ENCODE data around the gene BUB1B. TPM values are rescaled to one million over a fixed set of nuclear protein-coding genes. Genes with fewer than 3 reads are reported as not detected.
A peak's percentile ranks its signal among the peaks of the same experiment; 100 is the strongest.
"Not testable (repeated sequence)": the region's sequence is repeated elsewhere in the genome, so short reads cannot be mapped to it uniquely, and the experiment has no call there.

Gene BUB1B
- polyA plus RNA-seq, 4 donors, result 23.1 to 35.9 (median 31.7) TPM

GRCh38 chr15:40136470-40137302 lies 24.2 kb upstream of the BUB1B start:
- DNase-seq (ENCODE audit: low read depth in 4 of 4, low spot score in 2 of 4), result no peak

GRCh38 chr15:40137303-40138200 lies 23.3 kb upstream of the BUB1B start:
- no peak for DNase-seq (ENCODE audit: low read depth in 4 of 4, low spot score in 2 of 4)

- not testable (repeated sequence) for DNase-seq (ENCODE audit: low read depth in 4 of 4, low spot score in 2 of 4)
Measured at GRCh38 chr15:40138201-40138570, 22.7 kb upstream of the BUB1B start.

- no peak for DNase-seq (ENCODE audit: low read depth in 4 of 4, low spot score in 2 of 4)
Measured at GRCh38 chr15:40142428-40142827, 18.4 kb upstream of the BUB1B start.

- no peak for DNase-seq (ENCODE audit: low read depth in 4 of 4, low spot score in 2 of 4)
Measured at GRCh38 chr15:40146037-40146436, 14.8 kb upstream of the BUB1B start.

- DNase-seq (ENCODE audit: low read depth in 4 of 4, low spot score in 2 of 4), result no peak
Measured at GRCh38 chr15:40149339-40149738, 11.5 kb upstream of the BUB1B start.

- no peak for DNase-seq (ENCODE audit: low read depth in 4 of 4, low spot score in 2 of 4)
Measured at GRCh38 chr15:40150163-40150925, 10.5 kb upstream of the BUB1B start.

- no peak for DNase-seq (ENCODE audit: low read depth in 4 of 4, low spot score in 2 of 4)
Measured at GRCh38 chr15:40151499-40151898, 9.4 kb upstream of the BUB1B start.

GRCh38 chr15:40151991-40152390 lies 8.9 kb upstream of the BUB1B start:
- no peak for DNase-seq (ENCODE audit: low read depth in 4 of 4, low spot score in 2 of 4)

- not testable (repeated sequence) for DNase-seq (ENCODE audit: low read depth in 4 of 4, low spot score in 2 of 4)
Measured at GRCh38 chr15:40154821-40155220, 6.0 kb upstream of the BUB1B start.

GRCh38 chr15:40155270-40155910 lies 5.5 kb upstream of the BUB1B start:
- peak in 2 of 4 donors; percentile 33 to 36 for DNase-seq (ENCODE audit: low read depth in 4 of 4, low spot score in 2 of 4)

- DNase-seq (ENCODE audit: low read depth in 4 of 4, low spot score in 2 of 4), result no peak
Measured at GRCh38 chr15:40157778-40158447, 3.0 kb upstream of the BUB1B start.

GRCh38 chr15:40160021-40160420 lies 848 bp upstream of the BUB1B start:
- DNase-seq (ENCODE audit: low read depth in 4 of 4, low spot score in 2 of 4), result no peak

GRCh38 chr15:40161693-40162391 lies 973 bp downstream of the BUB1B start:
- no peak for DNase-seq (ENCODE audit: low read depth in 4 of 4, low spot score in 2 of 4)

- no peak for DNase-seq (ENCODE audit: low read depth in 4 of 4, low spot score in 2 of 4)
Measured at GRCh38 chr15:40162552-40162951, 1.7 kb downstream of the BUB1B start.

- DNase-seq (ENCODE audit: low read depth in 4 of 4, low spot score in 2 of 4), result no peak
Measured at GRCh38 chr15:40163657-40164416, 3.0 kb downstream of the BUB1B start.

GRCh38 chr15:40167374-40167773 lies 6.5 kb downstream of the BUB1B start:
- DNase-seq (ENCODE audit: low read depth in 4 of 4, low spot score in 2 of 4), result not testable (repeated sequence)

GRCh38 chr15:40175160-40175559 lies 14.3 kb downstream of the BUB1B start:
- DNase-seq (ENCODE audit: low read depth in 4 of 4, low spot score in 2 of 4), result no peak
